Karpas-422 (cell line): Measurements from ENCODE around the gene ETFB. TPM values are rescaled to one million over a fixed set of nuclear protein-coding genes. Genes with fewer than 3 reads are reported as not detected.

Experiments
- DNase-seq: peaks from one replicate; pipeline ENCODE4 v3.0.0-alpha.2; 2015
- H2AFZ ChIP-seq: fragments of 200-600 bp; sonication (generic); 2 replicates; pipeline ENCODE4 v1.6.1; 2014; ENCODE audit warnings: antibody characterized with exemption, low read length, mixed read lengths
- H3K27ac ChIP-seq: fragments of 200-600 bp; sonication (generic); 2 replicates; pipeline ENCODE4 v1.5.1; 2014; ENCODE audit warnings: mild to moderate bottlenecking, low read length, moderate library complexity
- H3K27me3 ChIP-seq: fragments of 200-600 bp; sonication (generic); 2 replicates; pipeline ENCODE4 v1.6.1; 2014; ENCODE audit warnings: low read length, mixed read lengths
- H3K36me3 ChIP-seq: fragments of 200-600 bp; sonication (generic); 2 replicates; pipeline ENCODE4 v1.6.1; 2014; ENCODE audit warnings: low read length, mixed read lengths; ENCODE audit not compliant: insufficient read depth
- H3K4me1 ChIP-seq: fragments of 200-600 bp; sonication (generic); 2 replicates; pipeline ENCODE4 v1.6.1; 2014; ENCODE audit warnings: mild to moderate bottlenecking, low read length, mixed read lengths
- H3K4me2 ChIP-seq: fragments of 200-600 bp; sonication (generic); 2 replicates; pipeline ENCODE4 v1.6.1; 2014; ENCODE audit warnings: low read length, low read depth, mild to moderate bottlenecking; ENCODE audit not compliant: poor library complexity, severe bottlenecking
- H3K4me3 ChIP-seq: fragments of 200-600 bp; sonication (generic); 2 replicates; pipeline ENCODE4 v1.5.1; 2014; ENCODE audit warnings: mild to moderate bottlenecking, antibody characterized with exemption, low read length, mixed read lengths
- H3K79me2 ChIP-seq: fragments of 200-600 bp; sonication (generic); 2 replicates; pipeline ENCODE4 v1.6.1; 2014; ENCODE audit warnings: mild to moderate bottlenecking, low read length, mixed read lengths
- H3K9ac ChIP-seq: fragments of 200-600 bp; sonication (generic); 2 replicates; pipeline ENCODE4 v1.6.0; 2014; ENCODE audit warnings: low read length
- H3K9me2 ChIP-seq: fragments of 200-600 bp; sonication (generic), shearing (Covaris generic); replicated peaks from 2 replicates; pipeline ENCODE4 v1.6.0; 2014; ENCODE audit warnings: mild to moderate bottlenecking, low read length, moderate library complexity; ENCODE audit not compliant: insufficient read depth
- H3K9me3 ChIP-seq: fragments of 300-700, 200-600 bp; sonication (generic); 2 replicates; pipeline ENCODE4 v1.6.1; 2014; ENCODE audit warnings: low read length, mixed read lengths
- H4K20me1 ChIP-seq: fragments of 200-600 bp; sonication (generic); 2 replicates; pipeline ENCODE4 v1.6.1; 2014; ENCODE audit warnings: mild to moderate bottlenecking, antibody characterized with exemption, low read length, low read depth; ENCODE audit not compliant: insufficient read depth
- total RNA-seq: library from RNA; depleted of rRNA; stranded (reverse); fragments of >200 nt; shearing (Covaris generic); gene quantifications from 2 replicates; pipeline ENCODE4 v1.2.3, GENCODE V29; 2014; ENCODE audit warnings: low replicate concordance

Gene ETFB
- total RNA-seq, 1 experiment from 2014 or later, result 112 TPM

GRCh38 chr19:51361239-51361638, 4.9 kb downstream of the ETFB start:
- H3K4me2 ChIP-seq, result no peak overlapping the region
- H3K4me3 ChIP-seq, result no peak overlapping the region
- H3K36me3 ChIP-seq, result 0 out of 2 replicates have a peak, but pooled peaks cover 5% of the 10 kb centered on the region
- H3K27me3 ChIP-seq, result no peaks in the 10 kb centered on the region
- peak; percentile 38 for DNase-seq
- peaks cover 78% of the 10 kb centered on the region for H3K79me2 ChIP-seq
- no peak overlapping the region for H2AFZ ChIP-seq
- H3K9me2 ChIP-seq, result no peaks in the 10 kb centered on the region
- H3K27ac ChIP-seq, result no peak overlapping the region
- H3K9ac ChIP-seq, result no peak overlapping the region
- H3K9me3 ChIP-seq, result no peaks in the 10 kb centered on the region
- peaks cover 29% of the 10 kb centered on the region for H3K4me1 ChIP-seq
- H4K20me1 ChIP-seq, result no peaks in the 10 kb centered on the region

- Histone ChIP-seq H4K20me1 (no peaks in the 10 kb centered on the region), H3K9me3 (no peaks in the 10 kb centered on the region), H3K4me2 (no peak overlapping the region), H3K9me2 (no peaks in the 10 kb centered on the region), H3K9ac (no peak overlapping the region), H3K27me3 (no peaks in the 10 kb centered on the region), H3K79me2 (peaks cover 68% of the 10 kb centered on the region), H2AFZ (no peak overlapping the region), H3K4me1 (peaks cover 18% of the 10 kb centered on the region), H3K36me3 (0 out of 2 replicates have a peak, but pooled peaks cover 7% of the 10 kb centered on the region), H3K4me3 (no peak overlapping the region), H3K27ac (no peak overlapping the region)
- peak; percentile 42 for DNase-seq
These were observed 6.9 kb downstream of the ETFB start for GRCh38 chr19:51359294-51359693.

GRCh38 chr19:51357952-51358351, 8.2 kb downstream of the ETFB start:
- no peak overlapping the region for H3K4me3 ChIP-seq
- H2AFZ ChIP-seq, result no peak overlapping the region
- H3K4me1 ChIP-seq, result peaks cover 7% of the 10 kb centered on the region
- H3K4me2 ChIP-seq, result no peak overlapping the region
- H3K9me2 ChIP-seq, result no peaks in the 10 kb centered on the region
- H3K79me2 ChIP-seq, result peaks cover 59% of the 10 kb centered on the region
- no peaks in the 10 kb centered on the region for H3K9me3 ChIP-seq
- H3K27me3 ChIP-seq, result no peaks in the 10 kb centered on the region
- H3K36me3 ChIP-seq, result 0 out of 2 replicates have a peak, but pooled peaks cover 7% of the 10 kb centered on the region
- no peaks in the 10 kb centered on the region for H4K20me1 ChIP-seq
- H3K9ac ChIP-seq, result no peak overlapping the region
- H3K27ac ChIP-seq, result no peak overlapping the region
- DNase-seq, result no peak

- H3K79me2 ChIP-seq, result peaks cover 45% of the 10 kb centered on the region
- no peaks in the 10 kb centered on the region for H3K27me3 ChIP-seq
- H3K4me1 ChIP-seq, result no peaks in the 10 kb centered on the region
- H3K4me3 ChIP-seq, result no peak overlapping the region
- peaks cover 14% of the 10 kb centered on the region; the same call in 1 of the 2 replicates for H3K36me3 ChIP-seq
- H2AFZ ChIP-seq, result no peak overlapping the region
- no peak overlapping the region for H3K4me2 ChIP-seq
- no peaks in the 10 kb centered on the region for H3K9me2 ChIP-seq
- H3K9me3 ChIP-seq, result no peaks in the 10 kb centered on the region
- H3K27ac ChIP-seq, result no peak overlapping the region
- H3K9ac ChIP-seq, result no peak overlapping the region
- H4K20me1 ChIP-seq, result no peaks in the 10 kb centered on the region
- no peak for DNase-seq
These were observed 9.9 kb downstream of the ETFB start for GRCh38 chr19:51356159-51356801.

GRCh38 chr19:51354742-51355148, 11.4 kb downstream of the ETFB start:
- no peak overlapping the region for H3K4me2 ChIP-seq
- no peaks in the 10 kb centered on the region for H3K4me1 ChIP-seq
- H3K79me2 ChIP-seq, result peaks cover 35% of the 10 kb centered on the region
- H2AFZ ChIP-seq, result no peak overlapping the region
- H3K27ac ChIP-seq, result no peak overlapping the region
- peaks cover 22% of the 10 kb centered on the region; the same call in 1 of the 2 replicates for H3K36me3 ChIP-seq
- DNase-seq, result no peak
- H3K27me3 ChIP-seq, result no peaks in the 10 kb centered on the region
- no peaks in the 10 kb centered on the region for H4K20me1 ChIP-seq
- H3K9me2 ChIP-seq, result no peaks in the 10 kb centered on the region
- H3K9ac ChIP-seq, result no peak overlapping the region
- no peak overlapping the region for H3K4me3 ChIP-seq
- H3K9me3 ChIP-seq, result no peaks in the 10 kb centered on the region

GRCh38 chr19:51354103-51354741, 12.0 kb downstream of the ETFB start:
- Histone ChIP-seq H3K79me2 (peaks cover 30% of the 10 kb centered on the region), H3K27ac (no peak overlapping the region), H3K27me3 (no peaks in the 10 kb centered on the region), H3K9ac (no peak overlapping the region), H2AFZ (no peak overlapping the region), H3K4me1 (no peaks in the 10 kb centered on the region), H4K20me1 (no peaks in the 10 kb centered on the region), H3K4me2 (no peak overlapping the region), H3K9me3 (no peaks in the 10 kb centered on the region), H3K4me3 (no peak overlapping the region), H3K9me2 (no peaks in the 10 kb centered on the region), H3K36me3 (peaks cover 22% of the 10 kb centered on the region; the same call in 1 of the 2 replicates)
- DNase-seq, result no peak

GRCh38 chr19:51352783-51353360, 13.3 kb downstream of the ETFB start:
- Histone ChIP-seq H3K9me3 (no peaks in the 10 kb centered on the region), H3K27me3 (no peaks in the 10 kb centered on the region), H3K4me1 (no peaks in the 10 kb centered on the region), H3K9me2 (no peaks in the 10 kb centered on the region), H3K36me3 (peaks cover 29% of the 10 kb centered on the region; the same call in 1 of the 2 replicates), H3K9ac (no peak overlapping the region), H3K27ac (no peak overlapping the region), H2AFZ (no peak overlapping the region), H3K79me2 (peaks cover 20% of the 10 kb centered on the region), H3K4me3 (no peak overlapping the region), H3K4me2 (no peak overlapping the region), H4K20me1 (no peaks in the 10 kb centered on the region)
- no peak for DNase-seq

GRCh38 chr19:51351266-51351990, 14.8 kb downstream of the ETFB start:
- Histone ChIP-seq H3K9me2 (no peaks in the 10 kb centered on the region), H3K27ac (no peak overlapping the region), H3K79me2 (peaks cover 12% of the 10 kb centered on the region), H3K9ac (no peak overlapping the region), H3K4me1 (no peaks in the 10 kb centered on the region), H4K20me1 (no peaks in the 10 kb centered on the region), H3K4me2 (no peak overlapping the region), H3K9me3 (no peaks in the 10 kb centered on the region), H2AFZ (no peak overlapping the region), H3K4me3 (no peak overlapping the region), H3K36me3 (peaks cover 30% of the 10 kb centered on the region), H3K27me3 (no peaks in the 10 kb centered on the region)
- no peak for DNase-seq
